Measurements from ENCODE around the gene PCSK6.

The PCSK6 gene

GRCh38 chr15:101255615-101256241 lies 233.8 kb downstream of the PCSK6 start:
- Histone ChIP-seq H3K4me3 (ENCODE audit: insufficient read depth, low read length, poor library complexity, severe bottlenecking) (no peak overlapping the region), H3K27ac (ENCODE audit: low read depth, low read length) (no peak overlapping the region), H3K9me2 (replicated peaks; ENCODE audit: insufficient read depth, low read length) (no peaks in the 10 kb centered on the region), H3K79me2 (ENCODE audit: insufficient read depth, low read length) (peaks cover 2% of the 10 kb centered on the region), H4K20me1 (ENCODE audit: low read depth, low read length) (no peaks in the 10 kb centered on the region), H3K4me2 (ENCODE audit: low read depth, low read length, poor library complexity, severe bottlenecking) (no peak overlapping the region), H3F3A (ENCODE audit: insufficient read depth) (peaks cover 11% of the 10 kb centered on the region), H3K27me3 (ENCODE audit: low read length) (no peaks in the 10 kb centered on the region), H2AFZ (ENCODE audit: low read depth, low read length, severe bottlenecking) (no peak overlapping the region), H3K9me3 (ENCODE audit: insufficient read depth, low read length) (no peaks in the 10 kb centered on the region), H3K36me3 (ENCODE audit: low read length) (no peaks in the 10 kb centered on the region), H3K9ac (ENCODE audit: low read length) (no peak overlapping the region)
- TF ChIP-seq, protein P1, sequence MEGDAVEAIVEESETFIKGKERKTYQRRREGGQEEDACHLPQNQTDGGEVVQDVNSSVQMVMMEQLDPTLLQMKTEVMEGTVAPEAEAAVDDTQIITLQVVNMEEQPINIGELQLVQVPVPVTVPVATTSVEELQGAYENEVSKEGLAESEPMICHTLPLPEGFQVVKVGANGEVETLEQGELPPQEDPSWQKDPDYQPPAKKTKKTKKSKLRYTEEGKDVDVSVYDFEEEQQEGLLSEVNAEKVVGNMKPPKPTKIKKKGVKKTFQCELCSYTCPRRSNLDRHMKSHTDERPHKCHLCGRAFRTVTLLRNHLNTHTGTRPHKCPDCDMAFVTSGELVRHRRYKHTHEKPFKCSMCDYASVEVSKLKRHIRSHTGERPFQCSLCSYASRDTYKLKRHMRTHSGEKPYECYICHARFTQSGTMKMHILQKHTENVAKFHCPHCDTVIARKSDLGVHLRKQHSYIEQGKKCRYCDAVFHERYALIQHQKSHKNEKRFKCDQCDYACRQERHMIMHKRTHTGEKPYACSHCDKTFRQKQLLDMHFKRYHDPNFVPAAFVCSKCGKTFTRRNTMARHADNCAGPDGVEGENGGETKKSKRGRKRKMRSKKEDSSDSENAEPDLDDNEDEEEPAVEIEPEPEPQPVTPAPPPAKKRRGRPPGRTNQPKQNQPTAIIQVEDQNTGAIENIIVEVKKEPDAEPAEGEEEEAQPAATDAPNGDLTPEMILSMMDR (IDR thresholded peaks at IDR 0.05; ENCODE audit: insufficient read depth, low read length, poor library complexity, severe bottlenecking), result no peak
- no peak for TF ChIP-seq EZH2phosphoT487 (conservative IDR thresholded peaks at IDR 0.05; ENCODE audit: low read length)

DNA sequence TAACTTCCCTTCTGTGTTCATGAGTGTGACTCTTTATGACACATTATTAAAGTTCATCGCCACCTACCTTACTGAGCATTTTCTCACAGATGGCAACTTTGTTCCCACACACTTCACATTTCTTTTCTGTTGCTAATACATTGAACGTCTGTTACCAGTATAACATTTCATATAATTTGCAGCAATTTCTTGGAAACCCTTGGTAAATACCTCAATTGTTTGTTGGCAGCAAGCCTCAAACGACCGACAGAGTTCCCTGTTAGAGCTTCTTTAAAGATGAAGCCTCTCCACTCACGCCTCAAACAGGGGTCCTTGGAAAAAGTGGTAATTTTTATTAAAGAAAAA lies 234.5 kb downstream of the PCSK6 start:
- peaks cover 9% of the 10 kb centered on the region for H3K79me2 ChIP-seq (ENCODE audit: insufficient read depth, low read length)
- H3K9me3 ChIP-seq (ENCODE audit: insufficient read depth, low read length), result no peaks in the 10 kb centered on the region
- TF ChIP-seq EZH2phosphoT487 (conservative IDR thresholded peaks at IDR 0.05; ENCODE audit: low read length), result no peak
- TF ChIP-seq, protein P1 (IDR thresholded peaks at IDR 0.05; ENCODE audit: insufficient read depth, low read length, poor library complexity, severe bottlenecking), result no peak
- no peak overlapping the region for H2AFZ ChIP-seq (ENCODE audit: low read depth, low read length, severe bottlenecking)
- H4K20me1 ChIP-seq (ENCODE audit: low read depth, low read length), result 0 out of 2 replicates have a peak, but pooled peaks cover 4% of the 10 kb centered on the region
- H3K9me2 ChIP-seq (replicated peaks; ENCODE audit: insufficient read depth, low read length), result no peaks in the 10 kb centered on the region
- no peak overlapping the region for H3K4me3 ChIP-seq (ENCODE audit: insufficient read depth, low read length, poor library complexity, severe bottlenecking)
- no peak overlapping the region for H3K27ac ChIP-seq (ENCODE audit: low read depth, low read length)
- H3K4me2 ChIP-seq (ENCODE audit: low read depth, low read length, poor library complexity, severe bottlenecking), result no peak overlapping the region
- peaks cover 11% of the 10 kb centered on the region for H3F3A ChIP-seq (ENCODE audit: insufficient read depth)
- no peak overlapping the region for H3K9ac ChIP-seq (ENCODE audit: low read length)
- H3K36me3 ChIP-seq (ENCODE audit: low read length), result no peaks in the 10 kb centered on the region
- no peaks in the 10 kb centered on the region for H3K27me3 ChIP-seq (ENCODE audit: low read length)

- Histone ChIP-seq H3K9me3 (ENCODE audit: insufficient read depth, low read length) (no peaks in the 10 kb centered on the region), H3K4me3 (ENCODE audit: insufficient read depth, low read length, poor library complexity, severe bottlenecking) (no peak overlapping the region), H3K36me3 (ENCODE audit: low read length) (no peaks in the 10 kb centered on the region), H3K27ac (ENCODE audit: low read depth, low read length) (no peak overlapping the region), H3K79me2 (ENCODE audit: insufficient read depth, low read length) (peaks cover 15% of the 10 kb centered on the region), H3K4me2 (ENCODE audit: low read depth, low read length, poor library complexity, severe bottlenecking) (no peak overlapping the region), H2AFZ (ENCODE audit: low read depth, low read length, severe bottlenecking) (no peak overlapping the region), H3F3A (ENCODE audit: insufficient read depth) (peaks cover 11% of the 10 kb centered on the region), H3K27me3 (ENCODE audit: low read length) (no peaks in the 10 kb centered on the region), H3K9ac (ENCODE audit: low read length) (no peak overlapping the region), H4K20me1 (ENCODE audit: low read depth, low read length) (0 out of 2 replicates have a peak, but pooled peaks cover 4% of the 10 kb centered on the region), H3K9me2 (replicated peaks; ENCODE audit: insufficient read depth, low read length) (no peaks in the 10 kb centered on the region)
- TF ChIP-seq, protein P1 (IDR thresholded peaks at IDR 0.05; ENCODE audit: insufficient read depth, low read length, poor library complexity, severe bottlenecking), result no peak
These were observed 235.1 kb downstream of the PCSK6 start for GRCh38 chr15:101254157-101255050.
